CD14-positive monocyte (primary cell): ENCODE data around the gene UBXN7. TPM values are rescaled to one million over a fixed set of nuclear protein-coding genes. Genes with fewer than 3 reads are reported as not detected.
"Not testable (repeated sequence)": the region's sequence is repeated elsewhere in the genome, so short reads cannot be mapped to it uniquely, and the experiment has no call there.

Experiments
- DNase-seq, 3 donors: peaks; one replicate each; pipeline ENCODE4 v3.0.0-alpha.2; 2011 to 2022
- H2AFZ ChIP-seq: 2 replicates; pipeline ENCODE4 v1.6.0; 2012; ENCODE audit warnings: mild to moderate bottlenecking, low read depth, low read length, inconsistent platforms; ENCODE audit not compliant: insufficient read depth, poor library complexity, severe bottlenecking
- H3K27ac ChIP-seq, 2 donors: 1 replicate in 1 of 2; 2 replicates in 1 of 2; pipeline ENCODE4 v1.5.1; 2012 to 2013; ENCODE audit warnings: low read length in 2 of 2, control low read depth in 1 of 2, inconsistent platforms in 1 of 2, low read depth in 1 of 2, mild to moderate bottlenecking in 1 of 2
- H3K27me3 ChIP-seq, 2 donors: one replicate each; pipeline versions ENCODE4 v1.6.0 to v1.6.1; 2011 to 2013; ENCODE audit warnings: low read length in 2 of 2; ENCODE audit not compliant: control insufficient read depth in 2 of 2, insufficient read depth in 2 of 2
- H3K36me3 ChIP-seq, 2 donors: replicated peaks in 1 of 2; 1 replicate in 1 of 2; 2 replicates in 1 of 2; pipeline versions ENCODE4 v1.5.1 to v1.6.1; 2012 to 2013; ENCODE audit warnings: low read length in 2 of 2, control low read depth in 1 of 2, inconsistent platforms in 1 of 2, mild to moderate bottlenecking in 1 of 2; ENCODE audit not compliant: insufficient read depth in 2 of 2, control insufficient read depth in 1 of 2
- H3K4me1 ChIP-seq, 2 donors: 1 replicate in 1 of 2; 2 replicates in 1 of 2; pipeline versions ENCODE4 v1.5.1 to v1.6.1; 2012 to 2013; ENCODE audit warnings: low read length in 2 of 2, control low read depth in 1 of 2, inconsistent platforms in 1 of 2, mild to moderate bottlenecking in 1 of 2, moderate library complexity in 1 of 2; ENCODE audit not compliant: insufficient read depth in 2 of 2, control insufficient read depth in 1 of 2
- H3K4me2 ChIP-seq: replicated peaks from 2 replicates; pipeline ENCODE3; 2012; ENCODE audit warnings: low read length, moderate library complexity, mild to moderate bottlenecking; ENCODE audit not compliant: poor library complexity, severe bottlenecking; ENCODE audit errors: extremely low read depth
- H3K4me3 ChIP-seq, 3 experiments: fragments of 200-600 bp in 1 of 3; sonication (generic) in 1 of 3; replicated peaks in 1 of 3; 1 replicate in 2 of 3; 2 replicates in 1 of 3; pipeline ENCODE4 v1.5.1; 2011 to 2013; ENCODE audit warnings: low read length in 3 of 3, mild to moderate bottlenecking in 3 of 3, control low read depth in 2 of 3, low read depth in 2 of 3, inconsistent platforms in 1 of 3, moderate library complexity in 1 of 3
- H3K79me2 ChIP-seq: 2 replicates; pipeline ENCODE4 v1.6.0; 2012; ENCODE audit warnings: mild to moderate bottlenecking, control low read depth, inconsistent platforms, low read length, moderate library complexity; ENCODE audit not compliant: insufficient read depth
- H3K9ac ChIP-seq: 2 replicates; pipeline ENCODE4 v1.6.0; 2017; ENCODE audit warnings: low read length, mild to moderate bottlenecking; ENCODE audit not compliant: insufficient read depth, poor library complexity, severe bottlenecking
- H3K9me3 ChIP-seq, 2 donors: replicated peaks in 1 of 2; 1 replicate in 1 of 2; 2 replicates in 1 of 2; pipeline versions ENCODE4 v1.5.1 to v1.6.1; 2012 to 2013; ENCODE audit warnings: low read length in 2 of 2, control low read depth in 1 of 2; ENCODE audit not compliant: control insufficient read depth in 1 of 2, insufficient read depth in 1 of 2
- H4K20me1 ChIP-seq: 2 replicates; pipeline ENCODE4 v1.6.0; 2012; ENCODE audit warnings: mild to moderate bottlenecking, low read length, control low read depth, moderate library complexity; ENCODE audit not compliant: insufficient read depth
- H3K27ac Mint-ChIP-seq, 7 donors: one replicate each; pipeline ENCODE4 v1.8.0; 2020; ENCODE audit warnings: mild to moderate bottlenecking in 7 of 7, mixed read lengths in 7 of 7, moderate library complexity in 6 of 7, inconsistent platforms in 2 of 7
- H3K27me3 Mint-ChIP-seq, 3 donors: one replicate each; pipeline ENCODE4 v1.8.0; 2021 to 2022; ENCODE audit warnings: low read depth in 3 of 3, mild to moderate bottlenecking in 3 of 3, mixed read lengths in 3 of 3, moderate library complexity in 3 of 3, inconsistent platforms in 1 of 3
- H3K36me3 Mint-ChIP-seq, 2 donors: one replicate each; pipeline ENCODE4 v1.8.0; 2020; ENCODE audit warnings: mixed read lengths in 2 of 2, inconsistent platforms in 1 of 2, mild to moderate bottlenecking in 1 of 2
- H3K4me1 Mint-ChIP-seq: one replicate; pipeline ENCODE4 v1.8.0; 2020; ENCODE audit warnings: mild to moderate bottlenecking, mixed read lengths
- H3K4me3 Mint-ChIP-seq, 2 donors: one replicate each; pipeline ENCODE4 v1.8.0; 2020; ENCODE audit warnings: mild to moderate bottlenecking in 2 of 2, mixed read lengths in 2 of 2, moderate library complexity in 1 of 2
- H3K9me3 Mint-ChIP-seq, 7 donors: one replicate each; pipeline ENCODE4 v1.8.0; 2020 to 2022; ENCODE audit warnings: mixed read lengths in 7 of 7, mild to moderate bottlenecking in 6 of 7, moderate library complexity in 6 of 7, inconsistent platforms in 2 of 7
- WGBS: methylation state at CpG from one replicate; pipeline ENCODE4 v1.1.5; 2013; ENCODE audit warnings: missing lambda C conversion rate; ENCODE audit not compliant: insufficient coverage; 5-methylcytosine and 5-hydroxymethylcytosine counted together
- intact Hi-C, 2 donors: fragments of 100-400 bp; cut with micrococcal nuclease; formaldehyde crosslinking; loops; one replicate each; pipeline versions ENCODE4 v1.15.0 to v1.15.1; 2023
- polyA plus RNA-seq, 3 donors: library from polyadenylated mRNA; depleted of rRNA in 1 of 3; unstranded in 2 of 3; stranded (reverse) in 1 of 3; fragments of 300-500 nt in 2 of 3; fragments of >200 nt in 1 of 3; fragmentation: Illumina TruSeq in 2 of 3; gene quantifications; 1 replicate in 2 of 3; 2 replicates in 1 of 3; pipeline ENCODE4 v1.2.3, GENCODE V29; 2012 to 2021
- TF ChIP-seq, protein P1 (sequence below): fragments of 200-600 bp; IDR thresholded peaks from one replicate; pipeline ENCODE4 v1.8.0; 2022; ENCODE audit warnings: antibody characterized with exemption, mild to moderate bottlenecking

UBXN7 gene
- polyA plus RNA-seq, 3 donors, result 10.5 to 15.8 (median 13.6) TPM

DNA sequence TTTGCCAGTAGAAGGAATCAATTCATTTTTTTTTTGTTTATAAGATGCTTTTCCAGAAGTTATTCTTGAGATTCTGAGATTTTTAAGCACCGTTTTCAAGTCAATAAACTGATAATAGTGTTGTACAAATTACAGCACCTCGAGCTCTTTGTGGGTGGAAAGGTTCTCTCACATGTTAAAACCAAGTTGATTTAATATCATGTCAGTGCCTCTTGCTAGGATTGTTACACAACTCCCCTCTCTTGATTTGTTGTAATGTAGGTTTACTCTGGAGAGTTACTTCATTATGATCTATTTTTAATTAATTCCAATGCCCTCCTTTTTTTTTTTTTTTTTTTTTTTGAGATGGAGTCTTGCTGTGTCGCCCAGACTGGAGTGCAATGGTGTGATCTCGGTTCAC, 25.8 kb upstream of the UBXN7 start:
- H3K27ac Mint-ChIP-seq, result peak overlapping the region in 4 of 7 donors; percentile 36 to 62 (median 38)
- H3K36me3 Mint-ChIP-seq, result peaks cover 3 to 12% of the 10 kb centered on the region in 2 donors
- no CpG with 5 or more reads among the region's 4 CpGs for WGBS

DNA sequence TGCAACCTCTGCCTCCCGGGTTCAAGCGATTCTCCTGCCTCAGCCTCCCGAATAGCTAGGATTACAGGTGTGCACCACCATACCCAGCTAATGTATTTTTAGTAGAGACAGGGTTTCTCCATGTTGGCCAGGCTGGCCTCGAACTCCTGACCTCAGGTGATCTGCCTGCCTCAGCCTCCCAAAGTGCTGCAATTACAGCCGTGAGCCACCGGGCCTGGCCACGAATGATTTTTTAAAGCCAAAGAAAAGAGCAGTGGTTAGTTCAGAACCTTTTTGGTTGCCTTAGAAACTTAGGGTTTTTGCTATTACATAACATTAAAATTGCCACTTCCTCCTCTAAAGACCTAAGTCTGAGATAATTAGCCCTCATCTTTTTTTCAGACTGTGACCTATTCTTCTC, 25.2 kb upstream of the UBXN7 start:
- H3K27me3 Mint-ChIP-seq, H3K27me3 ChIP-seq, H4K20me1 ChIP-seq, H3K9me3 Mint-ChIP-seq, intact Hi-C loops, H3K4me1 ChIP-seq, H3K9me3 ChIP-seq, H3K9ac ChIP-seq, H3K79me2 ChIP-seq, H3K36me3 ChIP-seq, H3K4me3 ChIP-seq, H2AFZ ChIP-seq: not testable (repeated sequence)
- H3K36me3 Mint-ChIP-seq, result peaks cover 3 to 17% of the 10 kb centered on the region in 2 donors
- peak overlapping the region in 4 of 7 donors; percentile 37 to 83 (median 58) for H3K27ac Mint-ChIP-seq
- H3K27ac ChIP-seq, result peak overlapping the region in 1 of 2 donors; percentile 31
- no CpG with 5 or more reads among the region's 7 CpGs for WGBS
- peak overlapping the region; percentile 7 for H3K4me2 ChIP-seq
- peaks cover 11% of the 10 kb centered on the region for H3K4me1 Mint-ChIP-seq
- peak overlapping the region in 1 of 2 donors; percentile 51 for H3K4me3 Mint-ChIP-seq
- DNase-seq, result peak; percentile 40 to 59 (median 55)

More for the DNA sequence above, 25.8 kb upstream of the UBXN7 start:
- H3K36me3 ChIP-seq, result no peaks in the 10 kb centered on the region
- no peak overlapping the region for H2AFZ ChIP-seq
- H3K9me3 Mint-ChIP-seq, result peaks cover 0 to 2% (median 0%) of the 10 kb centered on the region in 7 donors
- H3K4me2 ChIP-seq, result no peak overlapping the region
- H3K4me3 ChIP-seq, result no peak overlapping the region
- H3K27me3 Mint-ChIP-seq, result no peaks in the 10 kb centered on the region
- intact Hi-C loops, result no loop called here
- TF ChIP-seq, protein P1, sequence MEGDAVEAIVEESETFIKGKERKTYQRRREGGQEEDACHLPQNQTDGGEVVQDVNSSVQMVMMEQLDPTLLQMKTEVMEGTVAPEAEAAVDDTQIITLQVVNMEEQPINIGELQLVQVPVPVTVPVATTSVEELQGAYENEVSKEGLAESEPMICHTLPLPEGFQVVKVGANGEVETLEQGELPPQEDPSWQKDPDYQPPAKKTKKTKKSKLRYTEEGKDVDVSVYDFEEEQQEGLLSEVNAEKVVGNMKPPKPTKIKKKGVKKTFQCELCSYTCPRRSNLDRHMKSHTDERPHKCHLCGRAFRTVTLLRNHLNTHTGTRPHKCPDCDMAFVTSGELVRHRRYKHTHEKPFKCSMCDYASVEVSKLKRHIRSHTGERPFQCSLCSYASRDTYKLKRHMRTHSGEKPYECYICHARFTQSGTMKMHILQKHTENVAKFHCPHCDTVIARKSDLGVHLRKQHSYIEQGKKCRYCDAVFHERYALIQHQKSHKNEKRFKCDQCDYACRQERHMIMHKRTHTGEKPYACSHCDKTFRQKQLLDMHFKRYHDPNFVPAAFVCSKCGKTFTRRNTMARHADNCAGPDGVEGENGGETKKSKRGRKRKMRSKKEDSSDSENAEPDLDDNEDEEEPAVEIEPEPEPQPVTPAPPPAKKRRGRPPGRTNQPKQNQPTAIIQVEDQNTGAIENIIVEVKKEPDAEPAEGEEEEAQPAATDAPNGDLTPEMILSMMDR, result no peak
- peaks cover 8 to 9% of the 10 kb centered on the region in 2 donors for H3K4me1 ChIP-seq
- H3K27ac ChIP-seq, result peak overlapping the region in 1 of 2 donors; percentile 31
- no peaks in the 10 kb centered on the region for H4K20me1 ChIP-seq
- no peaks in the 10 kb centered on the region for H3K79me2 ChIP-seq
- H3K4me3 Mint-ChIP-seq, result no peak overlapping the region
- H3K9me3 ChIP-seq, result no peaks in the 10 kb centered on the region
- H3K4me1 Mint-ChIP-seq, result peaks cover 11% of the 10 kb centered on the region
- H3K27me3 ChIP-seq, result no peaks in the 10 kb centered on the region
- DNase-seq, result no peak
- H3K9ac ChIP-seq, result no peak overlapping the region
